WERI-Rb-1 (cell line): ENCODE results near the gene RALY.
A peak's percentile ranks its signal among the peaks of the same experiment; 100 is the strongest.
"Not testable (repeated sequence)": the region's sequence is repeated elsewhere in the genome, so short reads cannot be mapped to it uniquely, and the experiment has no call there.

ENCODE experiments used
- DNase-seq: peaks from one replicate; pipeline ENCODE4 v3.0.0-alpha.2; 2020
- H3K27ac ChIP-seq: fragments of 250-450 bp; sonication (Bioruptor Pico); 2 replicates; pipeline ENCODE4 v1.5.1; 2020; ENCODE audit warnings: mild to moderate bottlenecking, moderate library complexity
- H3K27me3 ChIP-seq: fragments of 250-450 bp; sonication (Bioruptor Pico); 2 replicates; pipeline ENCODE4 v1.5.1; 2021; ENCODE audit warnings: mild to moderate bottlenecking, low read depth, moderate library complexity; ENCODE audit not compliant: insufficient read depth, severe bottlenecking
- H3K36me3 ChIP-seq: fragments of 250-450 bp; sonication (Bioruptor Pico); 2 replicates; pipeline ENCODE4 v1.5.1; 2020; ENCODE audit warnings: mild to moderate bottlenecking, moderate library complexity
- H3K4me3 ChIP-seq: 2 replicates; pipeline ENCODE4 v1.5.1; 2011; ENCODE audit warnings: low read depth, mild to moderate bottlenecking, control low read depth, low read length
- H3K9me3 ChIP-seq: fragments of 250-450 bp; sonication (Bioruptor Pico); 2 replicates; pipeline ENCODE4 v1.5.1; 2021; ENCODE audit warnings: mild to moderate bottlenecking, moderate library complexity; ENCODE audit not compliant: severe bottlenecking
- TF ChIP-seq, protein P1 (sequence below): IDR thresholded peaks from 2 replicates; pipeline ENCODE4 v1.5.1; 2011; ENCODE audit warnings: low read depth, mild to moderate bottlenecking, control low read depth, inconsistent platforms, low read length

Gene RALY

GRCh38 chr20:34124469-34125249 lies 130.9 kb downstream of the RALY start:
- TF ChIP-seq, protein P1, sequence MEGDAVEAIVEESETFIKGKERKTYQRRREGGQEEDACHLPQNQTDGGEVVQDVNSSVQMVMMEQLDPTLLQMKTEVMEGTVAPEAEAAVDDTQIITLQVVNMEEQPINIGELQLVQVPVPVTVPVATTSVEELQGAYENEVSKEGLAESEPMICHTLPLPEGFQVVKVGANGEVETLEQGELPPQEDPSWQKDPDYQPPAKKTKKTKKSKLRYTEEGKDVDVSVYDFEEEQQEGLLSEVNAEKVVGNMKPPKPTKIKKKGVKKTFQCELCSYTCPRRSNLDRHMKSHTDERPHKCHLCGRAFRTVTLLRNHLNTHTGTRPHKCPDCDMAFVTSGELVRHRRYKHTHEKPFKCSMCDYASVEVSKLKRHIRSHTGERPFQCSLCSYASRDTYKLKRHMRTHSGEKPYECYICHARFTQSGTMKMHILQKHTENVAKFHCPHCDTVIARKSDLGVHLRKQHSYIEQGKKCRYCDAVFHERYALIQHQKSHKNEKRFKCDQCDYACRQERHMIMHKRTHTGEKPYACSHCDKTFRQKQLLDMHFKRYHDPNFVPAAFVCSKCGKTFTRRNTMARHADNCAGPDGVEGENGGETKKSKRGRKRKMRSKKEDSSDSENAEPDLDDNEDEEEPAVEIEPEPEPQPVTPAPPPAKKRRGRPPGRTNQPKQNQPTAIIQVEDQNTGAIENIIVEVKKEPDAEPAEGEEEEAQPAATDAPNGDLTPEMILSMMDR = no peak
- peaks cover 4% of the 10 kb centered on the region for H3K9me3 ChIP-seq
- H3K4me3 ChIP-seq = no peak overlapping the region
- H3K36me3 ChIP-seq = no peaks in the 10 kb centered on the region
- H3K27ac ChIP-seq = no peak overlapping the region
- H3K27me3 ChIP-seq = no peaks in the 10 kb centered on the region
- no peak for DNase-seq

- Histone ChIP-seq H3K9me3 (peaks cover 7% of the 10 kb centered on the region), H3K36me3 (no peaks in the 10 kb centered on the region), H3K27me3 (no peaks in the 10 kb centered on the region), H3K27ac (peak overlapping the region; percentile 52; the same call in 1 of the 2 replicates), H3K4me3 (no peak overlapping the region)
- DNase-seq = peak; percentile 32
- TF ChIP-seq, protein P1 = no peak
Measured at GRCh38 chr20:34127792-34128191, 134.1 kb downstream of the RALY start.

DNA sequence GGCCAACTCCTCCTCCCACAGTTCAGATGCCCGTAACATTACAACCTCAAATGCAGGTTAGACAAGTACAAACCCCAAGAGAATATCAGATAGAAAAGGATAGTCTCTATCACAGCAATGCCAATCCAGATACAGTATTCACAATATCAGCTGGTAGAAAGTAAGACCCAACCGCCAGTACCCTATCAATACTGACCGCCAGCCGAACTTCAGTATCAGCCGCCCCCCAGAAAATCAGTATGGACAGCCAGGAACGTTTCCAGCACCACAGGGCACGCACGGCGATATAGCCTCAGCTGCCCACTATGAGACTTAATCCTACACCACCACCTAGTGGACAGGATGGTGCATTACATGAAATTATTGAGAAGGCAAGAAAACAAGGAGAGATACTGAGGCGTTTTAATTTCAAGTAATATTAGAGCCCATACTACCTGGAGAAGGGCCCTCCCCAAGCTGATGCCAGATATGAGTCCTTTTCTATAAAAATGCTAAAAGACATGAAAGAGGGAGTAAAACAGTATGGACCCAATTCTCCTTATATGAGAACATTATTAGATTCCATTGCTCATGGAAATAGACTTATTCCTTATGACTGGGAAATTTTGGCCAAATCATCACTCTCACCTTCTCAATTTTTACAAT lies 135.9 kb downstream of the RALY start:
- H3K9me3 ChIP-seq = peaks cover 7% of the 10 kb centered on the region
- DNase-seq = peak; percentile 71
- H3K27ac ChIP-seq = no peak overlapping the region
- TF ChIP-seq, protein P1 = peak; percentile 66
- H3K27me3 ChIP-seq = no peaks in the 10 kb centered on the region
- no peak overlapping the region for H3K4me3 ChIP-seq
- H3K36me3 ChIP-seq = no peaks in the 10 kb centered on the region

DNA sequence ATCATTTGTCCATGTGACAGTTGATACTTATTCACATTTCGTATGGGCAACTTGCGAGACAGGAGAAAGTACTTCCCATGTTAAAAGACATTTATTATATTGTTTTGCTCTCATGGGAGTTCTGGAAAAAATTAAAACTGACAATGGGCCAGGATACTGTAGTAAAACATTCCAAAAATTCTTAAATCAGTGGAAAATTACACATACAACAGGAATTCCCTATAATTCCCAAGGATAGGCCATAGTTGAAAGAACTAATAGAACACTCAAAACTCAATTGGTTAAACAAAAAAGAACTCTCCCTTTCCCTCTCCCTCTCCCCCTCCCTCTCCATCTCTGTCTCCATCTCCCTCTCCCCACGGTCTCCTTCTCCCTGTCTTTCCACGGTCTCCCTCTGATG lies 137.8 kb downstream of the RALY start:
- Histone ChIP-seq H3K9me3 (peaks cover 7% of the 10 kb centered on the region), H3K4me3 (no peak overlapping the region)
- TF ChIP-seq, protein P1 = no peak

GRCh38 chr20:34132491-34132890 lies 138.8 kb downstream of the RALY start:
- H3K36me3 ChIP-seq, H3K4me3 ChIP-seq, H3K27me3 ChIP-seq, H3K9me3 ChIP-seq, H3K27ac ChIP-seq, DNase-seq: not testable (repeated sequence)

More for the DNA sequence above, 137.8 kb downstream of the RALY start:
- Histone ChIP-seq H3K27me3 (no peaks in the 10 kb centered on the region), H3K27ac (no peak overlapping the region), H3K36me3 (no peaks in the 10 kb centered on the region)
- DNase-seq = no peak

DNA sequence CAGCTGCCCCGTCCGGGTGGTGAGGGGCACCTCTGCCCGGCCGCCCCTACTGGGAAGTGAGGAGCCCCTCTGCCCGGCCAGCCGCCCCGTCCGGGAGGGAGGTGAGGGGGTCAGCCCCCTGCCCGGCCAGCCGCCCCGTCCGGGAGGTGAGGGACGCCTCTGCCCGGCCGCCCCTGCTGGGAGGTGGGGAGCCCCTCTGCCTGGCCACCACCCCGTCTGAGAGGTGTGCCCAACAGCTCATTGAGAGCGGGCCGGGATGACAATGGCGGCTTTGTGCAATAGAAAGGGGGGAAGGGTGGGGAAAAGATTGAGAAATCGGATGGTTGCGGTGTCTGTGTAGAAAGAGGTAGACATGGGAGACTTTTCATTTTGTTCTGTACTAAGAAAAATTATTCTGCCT lies 139.2 kb downstream of the RALY start:
- H3K27ac ChIP-seq = peak overlapping the region; percentile 70
- H3K36me3 ChIP-seq, H3K27me3 ChIP-seq, DNase-seq, H3K9me3 ChIP-seq, H3K4me3 ChIP-seq: not testable (repeated sequence)

GRCh38 chr20:34133365-34133860 lies 139.7 kb downstream of the RALY start:
- not testable (repeated sequence) for H3K27me3 ChIP-seq, H3K9me3 ChIP-seq, H3K36me3 ChIP-seq, DNase-seq, H3K4me3 ChIP-seq
- peak overlapping the region; percentile 70 for H3K27ac ChIP-seq
